ENCODE data around the gene ERBB3.
A peak's percentile ranks its signal among the peaks of the same experiment; 100 is the strongest.

- TF ChIP-seq POLR2A (IDR thresholded peaks at IDR 0.05) (no peak), CTCF (IDR thresholded peaks at IDR 0.05) (peak in 1 of 4 experiments; percentile 8)
Observed at GRCh38 chr12:56084958-56085543, 5.1 kb downstream of the ERBB3 start.
